H1 (cell line): ENCODE data around the gene AFTPH. TPM values are rescaled to one million over a fixed set of nuclear protein-coding genes. Genes with fewer than 3 reads are reported as not detected.

ENCODE experiments used
- CTCF ChIA-PET: fragments of 300-600 bp; sonication (Branson Sonifier 250); formaldehyde crosslinking; loops from one replicate; lab custom pipeline; 2021; ENCODE audit not compliant: partially characterized antibody; lab: Charles Lee
- POLR2A ChIA-PET: fragments of 300-600 bp; sonication (Branson Sonifier 250); formaldehyde crosslinking; loops from one replicate; lab custom pipeline; 2021; ENCODE audit warnings: inconsistent platforms; ENCODE audit not compliant: partially characterized antibody; lab: Charles Lee
- DNase-seq, 2 experiments: peaks; one replicate each; pipeline versions ENCODE4 v3.0.0 to v3.0.0-alpha.2; 2010 to 2022; ENCODE audit warnings: low spot score in 2 of 2, low read depth in 1 of 2, mixed read lengths in 1 of 2
- FAIRE-seq: peaks from 2 replicates; lab custom pipeline; 2011; peaks lifted over from hg19 to GRCh38; lab: Jason Lieb, UNC
- H2AFZ ChIP-seq: 2 replicates; pipeline ENCODE4 v1.8.1; 2012; ENCODE audit warnings: low read length, inconsistent platforms
- H2AK5ac ChIP-seq: 2 replicates; pipeline ENCODE4 v1.6.1; 2013; ENCODE audit warnings: low read depth, low read length
- H2BK120ac ChIP-seq: replicated peaks from 2 replicates; pipeline ENCODE3; 2013; ENCODE audit warnings: low read depth, low read length, inconsistent platforms
- H2BK12ac ChIP-seq: 2 replicates; pipeline ENCODE4 v1.6.1; 2013; ENCODE audit warnings: low read depth, low read length
- H2BK15ac ChIP-seq: 2 replicates; pipeline ENCODE4 v1.6.1; 2013; ENCODE audit warnings: low read length
- H2BK20ac ChIP-seq: 2 replicates; pipeline ENCODE4 v1.6.1; 2013; ENCODE audit warnings: low read length
- H2BK5ac ChIP-seq: 2 replicates; pipeline ENCODE4 v1.6.1; 2013; ENCODE audit warnings: low read depth, low read length
- H3K14ac ChIP-seq: 2 replicates; pipeline ENCODE4 v1.6.1; 2013; ENCODE audit warnings: inconsistent platforms; ENCODE audit not compliant: insufficient read length
- H3K18ac ChIP-seq: 2 replicates; pipeline ENCODE4 v1.6.1; 2013; ENCODE audit warnings: low read length; ENCODE audit errors: extremely low read depth
- H3K23ac ChIP-seq: 2 replicates; pipeline ENCODE4 v1.6.1; 2013; ENCODE audit warnings: inconsistent platforms; ENCODE audit not compliant: insufficient read length
- H3K23me2 ChIP-seq: 2 replicates; pipeline ENCODE4 v1.6.1; 2013; ENCODE audit warnings: low read depth, low read length
- H3K27ac ChIP-seq: 2 replicates; pipeline ENCODE4 v1.6.1; 2011; ENCODE audit warnings: low read depth, low read length, inconsistent platforms
- H3K27me3 ChIP-seq, 4 experiments: replicated peaks in 1 of 4; 1 replicate in 1 of 4; 2 replicates in 3 of 4; pipeline versions ENCODE4 v1.6.1 to v1.8.1; 2011 to 2013; ENCODE audit warnings: low read length in 3 of 4, mild to moderate bottlenecking in 3 of 4, inconsistent platforms in 2 of 4, mixed read lengths in 2 of 4, moderate library complexity in 1 of 4; ENCODE audit not compliant: control insufficient read depth in 3 of 4, insufficient read depth in 3 of 4; ENCODE audit errors: extremely low read depth in 1 of 4
- H3K36me3 ChIP-seq, 4 experiments: 2 replicates each; pipeline versions ENCODE4 v1.6.1 to v1.8.1; 2011 to 2013; ENCODE audit warnings: mild to moderate bottlenecking in 4 of 4, low read length in 3 of 4, moderate library complexity in 2 of 4, control low read depth in 1 of 4, inconsistent platforms in 1 of 4; ENCODE audit not compliant: insufficient read depth in 4 of 4, control insufficient read depth in 2 of 4
- H3K4ac ChIP-seq: replicated peaks from 2 replicates; pipeline ENCODE3; 2013; ENCODE audit warnings: low read length, low read depth, mixed read lengths, inconsistent platforms; ENCODE audit not compliant: insufficient read length
- H3K4me1 ChIP-seq, 4 experiments: replicated peaks in 1 of 4; 1 replicate in 1 of 4; 2 replicates in 3 of 4; pipeline versions ENCODE4 v1.6.1 to v1.8.1; 2011 to 2013; ENCODE audit warnings: low read length in 3 of 4, inconsistent platforms in 2 of 4, mixed read lengths in 1 of 4; ENCODE audit not compliant: insufficient read depth in 4 of 4, control insufficient read depth in 3 of 4
- H3K4me2 ChIP-seq, 2 experiments: 2 replicates each; pipeline versions ENCODE4 v1.6.1 to v1.8.1; 2011 to 2013; ENCODE audit warnings: low read depth in 2 of 2, low read length in 2 of 2, control low read depth in 1 of 2, inconsistent platforms in 1 of 2, mild to moderate bottlenecking in 1 of 2; ENCODE audit not compliant: insufficient read depth in 1 of 2
- H3K4me3 ChIP-seq, 4 experiments: fragments of 200-600, 300-600 bp in 1 of 4; sonication (generic), shearing (Covaris generic), sonication (Bioruptor Twin) in 1 of 4; 2 replicates each; pipeline versions ENCODE4 v1.5.1 to v1.8.1; 2011 to 2016; ENCODE audit warnings: low read length in 4 of 4, low read depth in 3 of 4, control low read depth in 2 of 4, inconsistent platforms in 2 of 4, mild to moderate bottlenecking in 2 of 4, mixed read lengths in 1 of 4, moderate library complexity in 1 of 4; ENCODE audit not compliant: insufficient read depth in 2 of 4; ENCODE audit errors: extremely low read depth in 1 of 4
- H3K56ac ChIP-seq: replicated peaks from 2 replicates; pipeline ENCODE3; 2013; ENCODE audit warnings: low read depth, mild to moderate bottlenecking, mixed read lengths, low read length, inconsistent platforms; ENCODE audit not compliant: insufficient read length
- H3K79me1 ChIP-seq: 2 replicates; pipeline ENCODE4 v1.6.1; 2013; ENCODE audit warnings: low read depth, low read length, control low read depth
- H3K79me2 ChIP-seq, 2 experiments: 2 replicates each; pipeline versions ENCODE4 v1.6.1 to v1.8.1; 2012 to 2013; ENCODE audit warnings: low read length in 2 of 2, mild to moderate bottlenecking in 2 of 2, inconsistent platforms in 1 of 2; ENCODE audit not compliant: insufficient read depth in 2 of 2, control insufficient read depth in 1 of 2
- H3K9ac ChIP-seq, 4 experiments: replicated peaks in 1 of 4; 1 replicate in 1 of 4; 2 replicates in 3 of 4; pipeline versions ENCODE4 v1.6.1 to v1.8.1; 2011 to 2013; ENCODE audit warnings: low read depth in 3 of 4, low read length in 3 of 4, control low read depth in 2 of 4, mild to moderate bottlenecking in 2 of 4, moderate library complexity in 2 of 4, inconsistent platforms in 1 of 4; ENCODE audit errors: extremely low read depth in 1 of 4
- H3K9me3 ChIP-seq, 2 experiments: 2 replicates each; pipeline versions ENCODE4 v1.6.1 to v1.8.1; 2012 to 2013; ENCODE audit warnings: mild to moderate bottlenecking in 2 of 2, moderate library complexity in 2 of 2, control low read depth in 1 of 2, inconsistent platforms in 1 of 2, low read depth in 1 of 2, low read length in 1 of 2, mixed read lengths in 1 of 2; ENCODE audit not compliant: insufficient read depth in 2 of 2
- H4K20me1 ChIP-seq, 2 experiments: replicated peaks in 1 of 2; 2 replicates each; pipeline versions ENCODE3 to v1.8.1; 2011 to 2013; ENCODE audit warnings: inconsistent platforms in 2 of 2, low read length in 2 of 2, mild to moderate bottlenecking in 1 of 2; ENCODE audit not compliant: insufficient read depth in 2 of 2, control insufficient read depth in 1 of 2
- H4K5ac ChIP-seq: 2 replicates; pipeline ENCODE4 v1.6.1; 2013; ENCODE audit warnings: low read length, low read depth, mixed read lengths, inconsistent platforms; ENCODE audit not compliant: insufficient read length
- H4K8ac ChIP-seq: 2 replicates; pipeline ENCODE4 v1.8.0; 2013; ENCODE audit warnings: mild to moderate bottlenecking, moderate library complexity, low read length, inconsistent platforms; ENCODE audit not compliant: insufficient read depth; ENCODE audit errors: extremely low read depth
- H4K91ac ChIP-seq: replicated peaks from 2 replicates; pipeline ENCODE3; 2013; ENCODE audit warnings: low read length, mixed read lengths, inconsistent platforms; ENCODE audit not compliant: insufficient read length
- RAD21 ChIP-seq, 2 experiments: IDR thresholded peaks in 1 of 2; conservative IDR thresholded peaks in 1 of 2; 2 replicates each; pipeline ENCODE4 v1.6.1; 2011; ENCODE audit warnings: low read depth in 2 of 2, low read length in 2 of 2, improper control_type of control experiment in 1 of 2, inconsistent platforms in 1 of 2, mild to moderate bottlenecking in 1 of 2, moderate library complexity in 1 of 2
- SIX5 ChIP-seq: IDR thresholded peaks from 2 replicates; pipeline ENCODE4 v1.6.1; 2011; ENCODE audit warnings: mild to moderate bottlenecking, low read depth, low read length
- TAF7 ChIP-seq: optimal IDR thresholded peaks from 2 replicates; pipeline ENCODE3; 2011; ENCODE audit warnings: low read depth, mild to moderate bottlenecking, inconsistent platforms, low read length, moderate library complexity, borderline replicate concordance
- TEAD4 ChIP-seq: IDR thresholded peaks from 2 replicates; pipeline ENCODE4 v1.6.1; 2012; ENCODE audit warnings: low read depth, low read length, inconsistent platforms, mixed read lengths
- WGBS, 2 experiments: shearing (Covaris generic) in 1 of 2; methylation state at CpG; one replicate each; pipeline versions ENCODE4 v1.1.6 to v1.1.7; 2013 to 2015; ENCODE audit warnings: low lambda C conversion rate in 2 of 2, mixed read lengths in 2 of 2, inconsistent platforms in 1 of 2, low coverage in 1 of 2, missing lambda C conversion rate in 1 of 2; ENCODE audit not compliant: insufficient replicate concordance in 2 of 2, insufficient coverage in 1 of 2, insufficient read length in 1 of 2; ENCODE audit errors: extremely low coverage in 1 of 2, missing lambda C conversion rate in 1 of 2; 5-methylcytosine and 5-hydroxymethylcytosine counted together
- polyA plus RNA-seq, 7 experiments: library from polyadenylated mRNA; depleted of rRNA in 3 of 7; stranded (reverse) in 5 of 7; unstranded in 2 of 7; fragments of >200 nt in 5 of 7; fragments of 200-250 nt in 2 of 7; gene quantifications; 1 replicate in 5 of 7; 2 replicates in 1 of 7; 4 replicates in 1 of 7; pipeline versions ENCODE4 v1.2.1 to v1.2.3, GENCODE V29; 2011 to 2013; ENCODE audit warnings: missing spikeins in 2 of 7, mixed read lengths in 2 of 7
- total RNA-seq: library from RNA; stranded (reverse); fragmentation: NEBNext Ultra II Directional; extraction: Animal tissue kit (Norgen Biotek cat#: 25700); gene quantifications from 2 replicates; pipeline ENCODE4 v1.2.1, GENCODE V29; 2021
- TF ChIP-seq, protein P1 (sequence below), 3 experiments: IDR thresholded peaks; 1 replicate in 2 of 3; 2 replicates in 1 of 3; pipeline versions ENCODE4 v1.5.1 to v1.6.1; 2011; ENCODE audit warnings: low read length in 3 of 3, mild to moderate bottlenecking in 3 of 3, inconsistent platforms in 2 of 3, low read depth in 1 of 3, moderate library complexity in 1 of 3; ENCODE audit not compliant: insufficient read depth in 1 of 3; ENCODE audit errors: control extremely low read depth in 1 of 3

The AFTPH gene
- total and polyA plus RNA-seq, 2 of the 8 experiments (the other 6 are each of a cell fraction or from before 2014, with no cell fraction given), result 7.3 to 15.0 TPM

DNA sequence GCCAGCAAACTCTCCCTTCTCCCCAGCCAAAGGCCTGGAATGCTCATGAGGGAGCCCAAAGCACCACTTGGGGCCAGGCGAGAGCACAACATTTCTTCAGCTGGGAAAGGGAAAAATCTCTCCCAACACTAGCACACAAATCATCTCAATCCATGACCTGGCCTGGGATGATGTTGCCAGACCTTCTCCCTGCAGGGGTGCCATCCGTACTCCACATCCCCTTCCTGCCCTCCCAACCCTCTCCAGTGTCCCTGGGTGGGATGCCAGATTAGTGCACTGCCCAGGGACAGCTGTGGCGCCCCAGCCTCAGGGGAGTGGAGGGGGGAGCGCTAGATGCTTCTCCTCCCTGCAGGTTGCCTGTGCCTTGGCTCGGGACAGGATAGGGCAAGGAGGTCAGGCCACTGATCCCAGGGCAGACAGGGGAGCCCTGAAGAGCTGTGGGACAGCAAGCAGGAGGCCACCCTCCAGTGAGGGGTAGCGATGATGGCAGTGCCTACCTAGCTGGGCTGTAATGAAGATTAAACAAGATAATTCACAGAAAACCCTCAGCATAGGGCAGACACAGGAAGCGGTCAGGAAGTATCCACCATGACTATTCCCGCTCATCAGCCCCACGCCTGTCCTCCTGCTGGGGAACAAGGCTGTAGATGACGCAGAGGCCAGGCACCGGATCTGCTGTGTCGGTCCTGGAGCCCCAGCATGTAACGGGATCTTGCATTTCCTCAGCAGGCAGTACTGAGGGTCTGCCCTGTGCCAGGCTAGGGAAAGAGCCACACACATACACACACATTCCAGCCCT lies 98.5 kb downstream of the AFTPH start:
- H3K14ac ChIP-seq, result no peak overlapping the region
- no peak overlapping the region for H4K5ac ChIP-seq
- H3K4me1 ChIP-seq, result peaks cover 3 to 21% (median 13%) of the 10 kb centered on the region in 4 experiments; a peak in 6 of 7 replicates
- DNase-seq (peak in 1 of 2 experiments; percentile 53), FAIRE-seq (no peak)
- TF ChIP-seq TAF7 (no peak), RAD21 (IDR thresholded peaks at IDR 0.05 in 1 of 2, conservative IDR thresholded peaks at IDR 0.05 in 1 of 2; ENCODE audit: low read depth in 2 of 2, low read length in 2 of 2) (peak; percentile 39 to 44), TEAD4 (peak; percentile 64), SIX5 (no peak)
- TF ChIP-seq, protein P1, sequence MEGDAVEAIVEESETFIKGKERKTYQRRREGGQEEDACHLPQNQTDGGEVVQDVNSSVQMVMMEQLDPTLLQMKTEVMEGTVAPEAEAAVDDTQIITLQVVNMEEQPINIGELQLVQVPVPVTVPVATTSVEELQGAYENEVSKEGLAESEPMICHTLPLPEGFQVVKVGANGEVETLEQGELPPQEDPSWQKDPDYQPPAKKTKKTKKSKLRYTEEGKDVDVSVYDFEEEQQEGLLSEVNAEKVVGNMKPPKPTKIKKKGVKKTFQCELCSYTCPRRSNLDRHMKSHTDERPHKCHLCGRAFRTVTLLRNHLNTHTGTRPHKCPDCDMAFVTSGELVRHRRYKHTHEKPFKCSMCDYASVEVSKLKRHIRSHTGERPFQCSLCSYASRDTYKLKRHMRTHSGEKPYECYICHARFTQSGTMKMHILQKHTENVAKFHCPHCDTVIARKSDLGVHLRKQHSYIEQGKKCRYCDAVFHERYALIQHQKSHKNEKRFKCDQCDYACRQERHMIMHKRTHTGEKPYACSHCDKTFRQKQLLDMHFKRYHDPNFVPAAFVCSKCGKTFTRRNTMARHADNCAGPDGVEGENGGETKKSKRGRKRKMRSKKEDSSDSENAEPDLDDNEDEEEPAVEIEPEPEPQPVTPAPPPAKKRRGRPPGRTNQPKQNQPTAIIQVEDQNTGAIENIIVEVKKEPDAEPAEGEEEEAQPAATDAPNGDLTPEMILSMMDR (IDR thresholded peaks at IDR 0.05; ENCODE audit: control extremely low read depth in 1 of 3, insufficient read depth in 1 of 3, low read depth in 1 of 3, low read length in 3 of 3), result peak; percentile 28 to 48 (median 43)
- H2BK12ac ChIP-seq, result peak overlapping the region; percentile 11; the same call in 1 of the 2 replicates
- no peak overlapping the region for H3K56ac ChIP-seq
- no peak overlapping the region for H3K9ac ChIP-seq
- no peaks in the 10 kb centered on the region for H3K9me3 ChIP-seq
- H3K23ac ChIP-seq, result no peak overlapping the region
- H3K79me2 ChIP-seq, result no peaks in the 10 kb centered on the region
- no peaks in the 10 kb centered on the region for H3K79me1 ChIP-seq
- CTCF ChIA-PET, result interaction anchor here (0.7 to 27.4 kb wide), 13 partner anchors 1 to 295 kb away, joined by 3 to 389 read pairs (median 4); no protein-coding TSS in a partner anchor
- 0 out of 2 replicates have a peak overlapping the region, but pooled peaks have one; percentile 13 for H2BK5ac ChIP-seq
- H4K20me1 ChIP-seq, result peaks cover 0 to 2% of the 10 kb centered on the region in 2 experiments
- POLR2A ChIA-PET, result interaction anchor here (0.8 kb wide), 1 partner anchor 31 kb away, joined by 3 read pairs; the partner anchor contains the start of gene SERTAD2
- H3K4ac ChIP-seq, result peak overlapping the region; percentile 70
- H3K23me2 ChIP-seq, result no peaks in the 10 kb centered on the region
- H3K4me3 ChIP-seq, result no peak overlapping the region
- no peaks in the 10 kb centered on the region for H3K36me3 ChIP-seq
- peak overlapping the region; percentile 3; the same call in 1 of the 2 replicates for H3K18ac ChIP-seq
- peak overlapping the region; percentile 83; the same call in 1 of the 2 replicates for H2AFZ ChIP-seq
- 75% methylated on average over 13 of the region's 13 CpGs; no CpG with 5 or more reads in 1 of the 2 experiments for WGBS, 2 experiments
- H2BK120ac ChIP-seq, result peak overlapping the region; percentile 65
- H2BK20ac ChIP-seq, result 0 out of 2 replicates have a peak overlapping the region, but pooled peaks have one; percentile 2
- H4K91ac ChIP-seq, result peak overlapping the region; percentile 5
- no peak overlapping the region for H4K8ac ChIP-seq
- H3K4me2 ChIP-seq, result peak overlapping the region in 1 of 2 experiments; percentile 33; a peak in 1 of 4 replicates
- H3K27me3 ChIP-seq, result no peaks in the 10 kb centered on the region
- no peak overlapping the region for H2AK5ac ChIP-seq
- no peak overlapping the region for H3K27ac ChIP-seq
- peak overlapping the region; percentile 89 for H2BK15ac ChIP-seq
